Spleen (tissue), 7 donors: Measurements from ENCODE around the gene ZNF451.

Source experiments
- CTCF ChIP-seq, 11 experiments: fragments of 200-600 bp in 7 of 11; fragments of 450-650 bp in 4 of 11; sonication (generic) in 4 of 11; IDR thresholded peaks in 8 of 11; conservative IDR thresholded peaks in 3 of 11; 1 replicate in 7 of 11; 2 replicates in 4 of 11; pipeline versions ENCODE4 v1.4.0 to v1.8.0; 2016 to 2021; ENCODE audit warnings: antibody characterized with exemption in 11 of 11, inconsistent platforms in 4 of 11, mild to moderate bottlenecking in 1 of 11
- POLR2A ChIP-seq, 3 donors: fragments of 450-650 bp; IDR thresholded peaks; one replicate each; pipeline ENCODE4 v1.5.1; 2017; ENCODE audit warnings: antibody characterized with exemption in 3 of 3, mild to moderate bottlenecking in 1 of 3
- POLR2AphosphoS5 ChIP-seq, 3 donors: sonication (generic); formaldehyde crosslinking; IDR thresholded peaks; one replicate each; pipeline ENCODE4 v1.5.1; 2017; ENCODE audit warnings: antibody characterized with exemption in 3 of 3
- donor health status: DM: no; HTN: no; CAD: no; lungs with moderate emphysema.
- donor health status: DM: no; HTN: no; CAD: no.
- donor health status: DM: no; HTN: no; CAD: no.

- TF ChIP-seq CTCF (IDR thresholded peaks at IDR 0.05 in 8 of 11, conservative IDR thresholded peaks at IDR 0.05 in 3 of 11) (no peak), POLR2AphosphoS5 (IDR thresholded peaks at IDR 0.05) (no peak), POLR2A (IDR thresholded peaks at IDR 0.05) (no peak)
These were observed 51.6 kb downstream of the ZNF451 start for GRCh38 chr6:57141451-57142177.
